ENCODE measurements around the gene AAK1. TPM values are rescaled to one million over a fixed set of nuclear protein-coding genes. Genes with fewer than 3 reads are reported as not detected.
"Not testable (repeated sequence)": the region's sequence is repeated elsewhere in the genome, so short reads cannot be mapped to it uniquely, and the experiment has no call there.

The AAK1 gene
- total RNA-seq, 1 experiment from 2014 or later = 75.8 TPM

DNA sequence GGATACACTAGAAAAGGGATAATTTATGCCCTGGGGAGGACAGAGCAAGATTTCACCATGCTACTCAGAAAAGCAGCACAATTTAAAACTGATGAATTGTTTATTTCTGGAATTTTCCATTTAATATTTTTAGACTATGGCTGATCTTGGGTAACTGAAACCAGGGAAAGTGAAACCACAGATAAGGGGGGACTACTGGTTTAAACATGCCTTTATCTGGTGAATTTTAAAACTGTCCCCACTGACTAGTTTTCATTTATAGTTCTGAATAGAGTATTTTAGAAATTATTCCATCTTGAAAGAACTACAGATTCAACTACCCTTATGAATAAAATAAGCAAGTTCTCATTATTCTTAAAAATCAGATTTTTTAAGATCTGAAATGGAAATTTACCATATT is 221.3 kb downstream of the AAK1 start:
- H3K27me3 Mint-ChIP-seq (ENCODE audit: insufficient read depth, unreplicated experiment) = no peaks in the 10 kb centered on the region
- no peaks in the 10 kb centered on the region for H3K9me3 Mint-ChIP-seq (ENCODE audit: unreplicated experiment)
- intact Hi-C loops (cut with micrococcal nuclease) = no loop called here
- no peaks in the 10 kb centered on the region for H3K4me1 Mint-ChIP-seq (ENCODE audit: insufficient read depth, unreplicated experiment)
- POLR2A ChIA-PET = interaction anchor here (0.6 kb wide), 1 partner anchor 1707 kb away, joined by 3 read pairs; no protein-coding TSS in a partner anchor
- CTCF ChIA-PET = interaction anchor here (1.3 kb wide), 1 partner anchor 15 kb away, joined by 5 read pairs; the partner anchor contains the start of gene NFU1
- TF ChIP-seq, protein P1, sequence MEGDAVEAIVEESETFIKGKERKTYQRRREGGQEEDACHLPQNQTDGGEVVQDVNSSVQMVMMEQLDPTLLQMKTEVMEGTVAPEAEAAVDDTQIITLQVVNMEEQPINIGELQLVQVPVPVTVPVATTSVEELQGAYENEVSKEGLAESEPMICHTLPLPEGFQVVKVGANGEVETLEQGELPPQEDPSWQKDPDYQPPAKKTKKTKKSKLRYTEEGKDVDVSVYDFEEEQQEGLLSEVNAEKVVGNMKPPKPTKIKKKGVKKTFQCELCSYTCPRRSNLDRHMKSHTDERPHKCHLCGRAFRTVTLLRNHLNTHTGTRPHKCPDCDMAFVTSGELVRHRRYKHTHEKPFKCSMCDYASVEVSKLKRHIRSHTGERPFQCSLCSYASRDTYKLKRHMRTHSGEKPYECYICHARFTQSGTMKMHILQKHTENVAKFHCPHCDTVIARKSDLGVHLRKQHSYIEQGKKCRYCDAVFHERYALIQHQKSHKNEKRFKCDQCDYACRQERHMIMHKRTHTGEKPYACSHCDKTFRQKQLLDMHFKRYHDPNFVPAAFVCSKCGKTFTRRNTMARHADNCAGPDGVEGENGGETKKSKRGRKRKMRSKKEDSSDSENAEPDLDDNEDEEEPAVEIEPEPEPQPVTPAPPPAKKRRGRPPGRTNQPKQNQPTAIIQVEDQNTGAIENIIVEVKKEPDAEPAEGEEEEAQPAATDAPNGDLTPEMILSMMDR (IDR thresholded peaks at IDR 0.05; ENCODE audit: unreplicated experiment) = no peak
- H3K36me3 Mint-ChIP-seq (ENCODE audit: insufficient read depth, unreplicated experiment) = peaks cover 67% of the 10 kb centered on the region
- H3K4me3 Mint-ChIP-seq (ENCODE audit: unreplicated experiment) = no peak overlapping the region
- no TSS peak for BruUV-seq (replicated peaks)
- no peak for DNase-seq (ENCODE audit: unreplicated experiment)
- H3K27ac Mint-ChIP-seq (ENCODE audit: low read depth, unreplicated experiment) = no peak overlapping the region

DNA sequence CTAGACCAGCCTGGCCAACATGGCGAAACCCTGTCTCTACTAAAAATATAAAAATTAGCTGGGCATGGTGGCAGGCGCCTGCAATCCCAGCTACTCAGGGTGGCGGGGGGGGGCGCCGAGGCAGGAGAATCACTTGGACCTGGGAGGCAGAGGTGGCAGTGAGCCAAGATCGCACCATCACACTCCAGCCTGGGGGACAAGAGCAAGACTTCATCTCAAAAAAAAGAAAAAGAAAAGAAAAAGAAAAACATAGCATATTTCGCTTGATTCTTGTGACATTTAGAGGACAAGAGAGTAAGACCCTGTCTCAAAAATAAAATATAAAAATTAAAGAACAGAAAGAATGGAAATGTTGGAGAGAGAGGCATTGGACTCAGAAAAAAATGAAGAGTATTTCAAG is 224.4 kb downstream of the AAK1 start:
- H3K27ac Mint-ChIP-seq (ENCODE audit: low read depth, unreplicated experiment); DNase-seq (ENCODE audit: unreplicated experiment); intact Hi-C loops (cut with micrococcal nuclease); H3K9me3 Mint-ChIP-seq (ENCODE audit: unreplicated experiment); H3K4me3 Mint-ChIP-seq (ENCODE audit: unreplicated experiment); H3K4me1 Mint-ChIP-seq (ENCODE audit: insufficient read depth, unreplicated experiment); H3K27me3 Mint-ChIP-seq (ENCODE audit: insufficient read depth, unreplicated experiment); POLR2A ChIA-PET; BruUV-seq (replicated peaks): not testable (repeated sequence)
- CTCF ChIA-PET = interaction anchor here (0.7 kb wide), 1 partner anchor 11 kb away, joined by 5 read pairs; no protein-coding TSS in a partner anchor
- H3K36me3 Mint-ChIP-seq (ENCODE audit: insufficient read depth, unreplicated experiment) = peaks cover 77% of the 10 kb centered on the region

DNA sequence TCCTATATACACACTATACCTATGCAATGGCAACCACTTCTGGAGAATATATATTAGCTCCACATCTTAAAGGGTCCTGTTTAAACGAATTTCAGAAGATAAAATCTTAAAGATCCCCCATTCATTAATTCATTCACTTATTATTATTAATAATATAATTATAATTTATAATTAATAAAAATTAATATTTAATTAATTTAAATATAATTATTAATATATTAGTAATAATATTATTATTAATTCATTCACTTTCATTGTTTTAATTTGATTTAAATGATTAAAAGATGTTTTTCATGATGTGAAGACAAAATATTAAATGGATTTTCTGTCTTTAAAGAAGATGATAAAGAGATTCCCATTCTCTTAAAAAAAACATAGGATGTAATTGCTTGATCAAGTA is 227.4 kb downstream of the AAK1 start:
- intact Hi-C loops (cut with micrococcal nuclease) = no loop called here
- no peak for DNase-seq (ENCODE audit: unreplicated experiment)
- Mint-ChIP-seq H3K4me1 (ENCODE audit: insufficient read depth, unreplicated experiment) (no peaks in the 10 kb centered on the region), H3K27ac (ENCODE audit: low read depth, unreplicated experiment) (no peak overlapping the region), H3K4me3 (ENCODE audit: unreplicated experiment) (no peak overlapping the region), H3K9me3 (ENCODE audit: unreplicated experiment) (no peaks in the 10 kb centered on the region), H3K36me3 (ENCODE audit: insufficient read depth, unreplicated experiment) (peaks cover 82% of the 10 kb centered on the region), H3K27me3 (ENCODE audit: insufficient read depth, unreplicated experiment) (no peaks in the 10 kb centered on the region)
- CTCF ChIA-PET = no interaction called here
- BruUV-seq (replicated peaks) = no TSS peak
- TF ChIP-seq, protein P1 (IDR thresholded peaks at IDR 0.05; ENCODE audit: unreplicated experiment) = no peak
- POLR2A ChIA-PET = interaction anchor here (1.1 kb wide), 1 partner anchor 20 kb away, joined by 3 read pairs; no protein-coding TSS in a partner anchor

Other genes starting within 250 kb of the AAK1 start
- 29.5 and 32.3 TPM in 2 replicates for gene NFU1, start 206.3 kb downstream of the AAK1 start, total RNA-seq (2022)
- gene ANXA4, start 98.4 kb upstream of the AAK1 start, total RNA-seq (2022) = 79.8 and 82.9 TPM in 2 replicates
- gene GMCL1, start 185.9 kb upstream of the AAK1 start, total RNA-seq (2022) = 13.2 and 13.6 TPM in 2 replicates

Data from MCF 10A (cell line).